ENCODE measurements around the gene CBX8. TPM values are rescaled to one million over a fixed set of nuclear protein-coding genes. Genes with fewer than 3 reads are reported as not detected.
A peak's percentile ranks its signal among the peaks of the same experiment; 100 is the strongest.

The CBX8 gene
- total and polyA plus RNA-seq, 2 of the 13 experiments (the other 11 are each of a cell fraction or from before 2014, with no cell fraction given) = 0.34 to 12.6 TPM

GRCh38 chr17:79842656-79843473 is 46.0 kb upstream of the CBX8 start:
- H3K4me3 ChIP-seq (replicated peaks in 1 of 3; ENCODE audit: insufficient read depth in 1 of 3, low read depth in 2 of 3, low read length in 3 of 3) = peak overlapping the region in 1 of 3 experiments; percentile 9; a peak in 1 of 6 replicates
- BruUV-seq (replicated peaks) = no TSS peak
- peaks cover 8% of the 10 kb centered on the region for H4K20me1 ChIP-seq (ENCODE audit: insufficient read depth, low read length)
- in situ Hi-C loops (cut with HindIII; ENCODE audit: extremely low pct_ligation_motif_present, low pct_unique_long_range_greater_than_20kb) = loop anchor here (5.0 kb wide), 1 partner anchor 84 kb away; no protein-coding TSS in a partner anchor
- no peak overlapping the region for H2AFZ ChIP-seq (ENCODE audit: low read length)
- H3K79me2 ChIP-seq (ENCODE audit: insufficient read depth, low read length) = peaks cover 8% of the 10 kb centered on the region
- FAIRE-seq = no peak
- H3K4me1 ChIP-seq (ENCODE audit: insufficient read depth, low read length) = peaks cover 68% of the 10 kb centered on the region
- H3K27ac ChIP-seq (ENCODE audit: extremely low read length, insufficient read depth, low read length) = no peak overlapping the region
- intact Hi-C loops (cut with micrococcal nuclease; ENCODE audit: unreplicated experiment) = no loop called here
- ATAC-seq = no peak
- CTCF ChIA-PET (ENCODE audit: low intra/inter-chr PET ratio, low total read pairs) = interaction anchor here (2.6 kb wide), 1 partner anchor 149 kb away, joined by 6 read pairs; no protein-coding TSS in a partner anchor
- TF ChIP-seq ZFP82 (CRISPR knock-in tag; IDR thresholded peaks at IDR 0.05; ENCODE audit: borderline replicate concordance) = 0 out of 2 replicates have a peak, but pooled peaks have one; percentile 5
- TF ChIP-seq ZBTB38 (CRISPR knock-in tag; IDR thresholded peaks at IDR 0.05) = peak; percentile 67
- peak; percentile 70 for TF ChIP-seq AGO1 (IDR thresholded peaks at IDR 0.05; ENCODE audit: low read depth, low read length, poor library complexity, severe bottlenecking)
- TF ChIP-seq ZNF816 (CRISPR knock-in tag; IDR thresholded peaks at IDR 0.05; ENCODE audit: borderline replicate concordance) = 0 out of 2 replicates have a peak, but pooled peaks have one; percentile 2
- 0 out of 2 replicates have a peak, but pooled peaks have one; percentile 24 for TF ChIP-seq MXD1 (CRISPR knock-in tag; IDR thresholded peaks at IDR 0.05)
- TF ChIP-seq ZNF777 (CRISPR knock-in tag; IDR thresholded peaks at IDR 0.05) = no peak
- TF ChIP-seq ZFP90 (CRISPR knock-in tag; IDR thresholded peaks at IDR 0.05; ENCODE audit: borderline replicate concordance) = no peak
- TF ChIP-seq LCORL (IDR thresholded peaks at IDR 0.05) = no peak
- no peak for TF ChIP-seq LCORL (CRISPR knock-in tag; IDR thresholded peaks at IDR 0.05)
- peak; percentile 44; the same call in 1 of the 2 replicates for TF ChIP-seq ZHX2 (IDR thresholded peaks at IDR 0.05; ENCODE audit: low read depth)
- TF ChIP-seq ZHX2 (CRISPR knock-in tag; IDR thresholded peaks at IDR 0.05; ENCODE audit: borderline replicate concordance) = no peak
- POLR2A ChIA-PET = interaction anchor here (1.0 to 9.7 kb wide), 4 partner anchors 16 to 147 kb away, joined by 4 to 333 read pairs (median 32); partner anchors contain the start of gene CBX8
- no peaks in the 10 kb centered on the region; a peak in 1 of 5 replicates for H3K27me3 ChIP-seq (ENCODE audit: control insufficient read depth in 1 of 2, insufficient read depth in 2 of 2, low read length in 2 of 2)
- no peaks in the 10 kb centered on the region for H3K36me3 ChIP-seq (replicated peaks in 1 of 2; ENCODE audit: control insufficient read depth in 1 of 2, insufficient read depth in 2 of 2, low read length in 2 of 2)
- 91% methylated on average over 64 of the region's 66 CpGs for WGBS (ENCODE audit: low lambda C conversion rate)
- no peak overlapping the region for H3K4me2 ChIP-seq (ENCODE audit: low read depth, low read length)
- no peaks in the 10 kb centered on the region for H3K9me3 ChIP-seq (ENCODE audit: low read length)
- H3K9ac ChIP-seq (ENCODE audit: insufficient read depth, low read depth, low read length) = no peak overlapping the region
- no peak for DNase-seq (ENCODE audit: low spot score)

Data from HepG2 (cell line).